GM08714 (cell line): ENCODE results near the gene MORC4.

ENCODE experiments used
- H3K4me3 ChIP-seq: fragments of 200-500 bp; sonication (Bioruptor generic); 2 replicates; pipeline ENCODE4 v1.5.1; 2014; ENCODE audit warnings: mild to moderate bottlenecking, low read length, inconsistent platforms
- ZNF274 ChIP-seq: IDR thresholded peaks from 2 replicates; pipeline ENCODE4 v1.6.1; 2012; ENCODE audit warnings: mild to moderate bottlenecking, low read depth, low read length

Gene MORC4

GRCh38 chrX:106964290-106964689 lies 35.7 kb downstream of the MORC4 start:
- TF ChIP-seq ZNF274, result no peak
- H3K4me3 ChIP-seq, result no peak overlapping the region

DNA sequence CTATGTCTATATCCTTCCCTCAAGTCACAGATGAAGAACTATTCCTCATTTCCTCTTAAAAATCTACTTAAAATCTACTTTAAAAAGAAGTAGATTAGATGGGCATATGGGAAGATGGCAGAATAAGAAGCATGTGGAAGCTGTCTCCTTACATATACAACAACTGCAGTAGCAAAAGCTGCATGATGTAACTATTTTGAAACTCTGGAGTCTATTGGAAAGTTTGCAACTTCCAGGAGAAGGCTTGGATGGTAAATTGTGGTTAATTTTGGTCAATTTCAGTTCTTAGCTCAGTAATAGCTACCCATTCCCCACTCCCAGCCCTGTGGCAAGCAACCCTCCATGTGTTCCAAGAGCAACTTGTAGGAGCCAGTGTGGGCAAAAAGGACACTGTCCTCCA lies 36.9 kb downstream of the MORC4 start:
- no peak overlapping the region for H3K4me3 ChIP-seq
- TF ChIP-seq ZNF274, result no peak

DNA sequence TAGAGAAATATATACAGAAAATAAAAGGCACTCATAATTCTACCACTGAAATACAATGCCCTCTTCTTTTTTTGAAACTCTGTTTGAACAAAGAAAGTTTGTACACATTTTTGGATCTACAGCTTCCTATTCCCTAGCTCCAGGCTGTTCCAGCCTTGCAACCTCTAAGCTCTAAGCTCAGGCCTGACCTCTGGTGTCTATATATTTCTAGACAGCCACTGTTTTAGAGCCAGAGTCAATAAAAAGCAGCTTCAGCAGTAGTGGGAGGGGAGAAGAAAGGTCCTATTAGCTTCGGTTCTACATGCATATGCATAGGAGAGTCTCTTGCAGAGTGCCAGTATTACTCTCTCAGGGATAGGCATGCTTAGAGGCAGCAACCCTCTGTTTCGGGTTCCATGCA lies 40.1 kb downstream of the MORC4 start:
- TF ChIP-seq ZNF274, result no peak

GRCh38 chrX:106957856-106958255 lies 42.2 kb downstream of the MORC4 start:
- no peak for TF ChIP-seq ZNF274
- H3K4me3 ChIP-seq, result no peak overlapping the region

More for the DNA sequence above, 40.1 kb downstream of the MORC4 start:
- H3K4me3 ChIP-seq, result no peak overlapping the region

DNA sequence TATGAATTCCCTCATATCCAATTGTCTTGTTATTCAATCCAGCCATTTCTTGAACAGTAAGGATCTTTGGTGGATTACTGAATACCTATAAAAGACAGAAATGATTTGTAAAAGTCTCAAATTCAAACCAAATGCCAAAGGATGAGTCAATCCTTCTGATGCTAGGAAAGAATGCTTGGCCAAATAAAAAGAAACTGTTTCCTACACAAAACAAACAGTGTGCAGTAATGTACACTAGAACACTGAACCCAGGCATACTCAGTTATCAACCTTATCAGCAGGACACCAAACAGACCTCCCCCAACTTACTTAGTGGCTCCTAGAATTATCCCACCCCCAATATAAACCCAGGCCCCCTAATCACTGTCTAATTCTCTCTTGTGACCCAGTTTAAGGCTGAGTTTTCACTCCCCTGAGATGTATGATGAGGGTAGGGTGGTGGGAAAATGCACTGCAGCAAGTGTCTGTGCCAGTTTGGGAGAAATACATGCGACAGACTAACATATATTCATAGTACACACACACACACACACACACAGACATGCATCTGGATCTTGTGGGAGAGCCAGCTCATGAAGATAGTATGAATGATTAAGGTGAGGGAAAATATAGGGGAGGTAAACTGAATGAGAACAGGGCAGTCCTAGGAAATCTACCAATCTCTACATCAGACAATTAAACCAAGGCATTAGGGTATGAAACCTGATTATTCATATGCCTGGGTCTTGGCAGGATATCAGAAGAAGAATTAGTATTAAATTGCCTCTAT lies 44.8 kb downstream of the MORC4 start:
- H3K4me3 ChIP-seq, result no peak overlapping the region
- no peak for TF ChIP-seq ZNF274

- TF ChIP-seq ZNF274, result no peak
- H3K4me3 ChIP-seq, result no peak overlapping the region
Measured at GRCh38 chrX:106954041-106954440, 46.0 kb downstream of the MORC4 start.

GRCh38 chrX:106952988-106953387 lies 47.0 kb downstream of the MORC4 start:
- no peak for TF ChIP-seq ZNF274

DNA sequence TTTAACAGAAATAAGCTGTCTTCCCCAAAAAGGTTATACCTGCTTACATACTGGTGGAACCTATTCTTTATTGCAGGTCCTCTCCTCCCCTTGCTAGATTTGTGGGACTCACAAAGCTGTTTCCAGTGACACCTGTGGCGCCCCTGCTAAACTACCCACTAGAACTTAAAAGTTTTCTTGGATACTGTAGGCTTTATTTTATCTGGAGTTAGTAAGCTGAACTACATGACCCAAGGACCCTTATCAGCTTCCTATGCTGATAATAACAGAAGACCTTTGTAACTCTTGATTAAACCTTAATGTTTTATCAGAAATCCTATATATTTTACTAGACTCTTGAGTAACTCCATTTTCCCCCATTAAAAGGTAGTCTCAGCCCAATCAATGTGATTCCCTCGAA lies 47.5 kb downstream of the MORC4 start:
- no peak overlapping the region for H3K4me3 ChIP-seq
- no peak for TF ChIP-seq ZNF274

More at GRCh38 chrX:106952988-106953387, 47.0 kb downstream of the MORC4 start:
- no peak overlapping the region for H3K4me3 ChIP-seq

DNA sequence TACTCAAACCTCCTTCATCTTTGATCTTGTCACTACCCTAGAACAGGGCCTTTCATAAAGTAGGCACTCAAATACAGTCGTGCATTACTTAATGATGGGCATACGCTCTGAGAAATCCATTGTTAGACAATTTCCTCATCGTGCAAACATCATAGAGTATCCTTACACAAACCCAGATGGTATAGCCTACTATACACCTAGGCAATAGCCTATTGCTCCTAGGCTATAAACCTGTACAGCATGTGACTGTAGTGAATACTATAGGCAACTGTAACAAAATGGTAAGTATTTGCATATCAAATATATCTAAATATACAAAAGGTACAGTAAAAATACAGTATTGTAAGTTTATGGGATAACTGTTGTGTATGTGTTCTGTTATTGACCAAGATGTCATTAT lies 47.9 kb downstream of the MORC4 start:
- no peak for TF ChIP-seq ZNF274
- no peak overlapping the region for H3K4me3 ChIP-seq

GRCh38 chrX:106951230-106951629 lies 48.8 kb downstream of the MORC4 start:
- H3K4me3 ChIP-seq, result no peak overlapping the region
- TF ChIP-seq ZNF274, result no peak

- H3K4me3 ChIP-seq, result no peak overlapping the region
- TF ChIP-seq ZNF274, result no peak
Measured at GRCh38 chrX:106950381-106950780, 49.6 kb downstream of the MORC4 start.

DNA sequence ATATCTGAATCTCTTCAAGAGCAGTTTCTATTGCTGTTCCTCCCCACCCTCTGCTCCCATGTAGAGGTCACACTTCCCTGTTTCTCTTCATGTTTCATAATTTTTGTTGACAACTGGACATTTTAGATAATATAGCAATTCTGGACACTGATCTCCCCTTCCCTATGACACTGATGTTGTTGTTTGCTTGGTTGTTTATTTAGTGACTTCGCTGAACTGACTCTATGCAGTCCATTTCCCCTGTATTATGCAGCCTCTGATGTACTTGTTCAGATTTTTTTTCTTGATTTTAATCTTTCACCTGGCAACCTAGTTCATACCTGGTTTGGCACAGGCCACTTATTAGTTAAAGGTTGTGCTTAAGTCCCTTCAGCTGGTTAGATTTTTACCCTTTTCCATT lies 50.6 kb downstream of the MORC4 start:
- TF ChIP-seq ZNF274, result no peak

GRCh38 chrX:106948641-106949040 lies 51.4 kb downstream of the MORC4 start:
- no peak for TF ChIP-seq ZNF274
- no peak overlapping the region for H3K4me3 ChIP-seq

More for the DNA sequence above, 50.6 kb downstream of the MORC4 start:
- H3K4me3 ChIP-seq, result no peak overlapping the region

- no peak overlapping the region for H3K4me3 ChIP-seq
- TF ChIP-seq ZNF274, result no peak
Measured at GRCh38 chrX:106946464-106946863, 53.5 kb downstream of the MORC4 start.

DNA sequence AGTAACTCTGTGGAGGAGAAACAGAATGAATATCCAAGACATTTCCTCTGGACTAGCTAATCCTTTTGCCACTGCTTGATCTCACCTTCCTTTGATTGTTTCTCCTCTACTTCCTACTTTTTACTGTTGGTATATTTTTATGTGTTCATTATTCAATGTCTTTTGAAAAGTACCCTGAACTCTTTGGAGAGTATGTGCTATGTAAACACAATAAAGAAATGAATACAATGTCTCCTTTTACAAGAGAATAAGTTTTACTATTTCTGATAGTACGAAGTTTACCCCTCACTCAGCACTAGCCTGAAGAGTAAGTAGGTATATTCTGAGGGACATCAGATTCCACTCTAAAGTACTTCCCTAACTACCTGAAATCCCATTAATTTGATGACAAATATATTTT lies 59.9 kb downstream of the MORC4 start:
- TF ChIP-seq ZNF274, result no peak
- H3K4me3 ChIP-seq, result no peak overlapping the region

DNA sequence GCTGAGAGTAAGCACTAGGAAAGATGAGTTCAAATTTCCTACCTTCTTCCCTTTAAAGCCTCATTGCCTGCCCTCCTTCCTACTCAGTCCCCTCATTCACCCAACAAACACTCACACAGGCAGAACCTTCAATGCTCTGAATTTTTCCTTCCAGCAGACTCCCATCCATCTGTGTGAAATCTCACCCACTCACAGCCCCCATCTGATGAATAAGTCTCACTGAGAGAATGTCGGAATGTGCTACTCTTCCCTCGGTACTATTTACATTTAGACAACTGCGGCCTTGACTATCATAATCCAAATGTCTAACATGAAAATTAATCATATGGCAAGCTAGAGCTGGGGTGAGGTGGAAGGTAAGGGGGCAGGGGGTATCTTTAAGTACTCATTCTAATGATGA lies 60.4 kb downstream of the MORC4 start:
- TF ChIP-seq ZNF274, result no peak
- no peak overlapping the region for H3K4me3 ChIP-seq
